ENCODE data around the gene WDR37. TPM values are rescaled to one million over a fixed set of nuclear protein-coding genes. Genes with fewer than 3 reads are reported as not detected.

WDR37 gene
- total RNA-seq, 6 experiments from 2014 or later, result 17.0 to 22.8 (median 18.8) TPM

DNA sequence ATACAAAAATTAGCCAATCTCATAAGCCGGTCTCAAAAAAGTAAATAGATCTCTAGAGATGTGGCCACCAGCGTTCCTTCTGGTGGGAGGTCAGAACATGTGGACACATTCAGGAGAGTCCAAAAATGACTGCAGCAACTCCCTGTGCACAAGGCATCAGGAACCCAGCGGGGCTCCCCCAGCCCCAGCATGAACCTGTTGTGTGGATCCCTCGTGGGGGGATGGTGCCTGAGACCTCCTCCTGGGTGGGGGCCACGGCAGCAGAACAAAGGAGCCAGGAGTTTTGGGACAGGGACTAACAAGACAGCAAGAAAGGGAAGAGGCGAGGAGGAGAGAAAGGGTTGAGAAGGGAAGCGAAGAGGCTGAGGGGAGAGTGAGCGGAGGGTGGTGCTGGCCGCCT lies 121.8 kb downstream of the WDR37 start:
- H3K4me3 Mint-ChIP-seq, result no peak overlapping the region
- TF ChIP-seq CTCF (IDR thresholded peaks at IDR 0.05), result no peak
- DNase-seq, result no peak
- peaks cover 12% of the 10 kb centered on the region for H3K27me3 Mint-ChIP-seq (ENCODE audit: insufficient read depth)
- H3K36me3 Mint-ChIP-seq (ENCODE audit: low read depth), result no peaks in the 10 kb centered on the region
- no peak overlapping the region for H3K27ac Mint-ChIP-seq
- H3K9me3 Mint-ChIP-seq, result peaks cover 7% of the 10 kb centered on the region; the same call in 1 of the 2 replicates
- H3K4me1 Mint-ChIP-seq (ENCODE audit: low read depth), result no peaks in the 10 kb centered on the region

DNA sequence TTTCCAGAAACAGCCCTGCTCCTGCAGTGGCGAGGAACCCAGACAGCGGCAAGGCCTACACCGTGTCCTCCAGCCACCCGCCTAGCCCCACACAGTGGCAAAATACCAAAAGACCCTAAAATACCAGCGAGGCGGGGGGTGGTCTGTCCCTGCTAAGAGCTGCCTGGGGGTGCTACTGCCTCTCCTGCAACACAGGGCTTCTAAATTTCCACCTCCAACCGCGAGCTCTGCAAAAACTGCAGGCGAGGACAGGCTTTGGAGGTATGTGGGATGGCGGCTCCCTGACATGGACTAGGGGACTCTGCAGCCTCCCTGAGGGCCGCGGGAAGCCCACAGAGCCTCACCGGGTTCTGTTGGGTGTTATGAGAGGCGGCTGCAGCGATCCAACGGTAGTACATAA lies 122.3 kb downstream of the WDR37 start:
- Mint-ChIP-seq H3K36me3 (ENCODE audit: low read depth) (no peaks in the 10 kb centered on the region), H3K27me3 (ENCODE audit: insufficient read depth) (peaks cover 15% of the 10 kb centered on the region), H3K4me3 (no peak overlapping the region), H3K27ac (no peak overlapping the region), H3K4me1 (ENCODE audit: low read depth) (no peaks in the 10 kb centered on the region), H3K9me3 (peaks cover 7% of the 10 kb centered on the region; the same call in 1 of the 2 replicates)
- TF ChIP-seq CTCF (IDR thresholded peaks at IDR 0.05), result no peak
- DNase-seq, result no peak

GRCh38 chr10:1179346-1180070 lies 123.3 kb downstream of the WDR37 start:
- peaks cover 7% of the 10 kb centered on the region; the same call in 1 of the 2 replicates for H3K9me3 Mint-ChIP-seq
- no peaks in the 10 kb centered on the region for H3K36me3 Mint-ChIP-seq (ENCODE audit: low read depth)
- H3K27ac Mint-ChIP-seq, result no peak overlapping the region
- TF ChIP-seq CTCF (IDR thresholded peaks at IDR 0.05), result no peak
- H3K27me3 Mint-ChIP-seq (ENCODE audit: insufficient read depth), result peaks cover 19% of the 10 kb centered on the region
- H3K4me3 Mint-ChIP-seq, result no peak overlapping the region
- no peak for DNase-seq
- H3K4me1 Mint-ChIP-seq (ENCODE audit: low read depth), result no peaks in the 10 kb centered on the region

DNA sequence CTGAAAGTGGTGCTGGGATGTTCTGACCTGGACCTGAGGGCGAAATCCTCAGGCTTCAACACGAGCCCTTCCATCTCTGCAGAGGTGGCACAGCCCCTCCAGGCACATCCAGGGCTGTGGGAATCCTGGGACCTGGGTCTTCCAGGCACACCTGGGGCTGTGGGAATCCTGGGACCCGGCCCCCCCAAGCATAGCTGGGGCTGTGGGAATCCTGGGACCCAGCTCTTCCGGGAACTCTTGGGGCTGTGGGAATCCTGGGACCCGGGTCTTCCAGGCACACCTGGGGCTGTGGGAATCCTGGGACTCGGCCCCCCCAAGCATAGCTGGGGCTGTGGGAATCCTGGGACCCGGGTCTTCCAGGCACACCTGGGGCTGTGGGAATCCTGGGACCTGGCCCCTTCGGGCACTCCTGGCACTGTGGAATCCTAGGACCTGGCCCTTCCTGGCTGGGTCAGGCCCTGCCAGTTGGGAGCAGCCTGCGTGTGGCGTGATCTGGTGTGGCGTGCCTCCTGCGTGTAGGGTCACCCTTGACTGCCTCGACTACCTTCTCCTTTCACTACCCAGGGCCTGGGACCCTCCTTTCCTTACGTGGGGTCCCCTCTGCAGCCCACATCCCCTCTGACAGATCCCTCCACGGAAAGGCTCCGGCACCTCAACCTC lies 124.0 kb downstream of the WDR37 start:
- DNase-seq, result no peak
- H3K4me3 Mint-ChIP-seq, result no peak overlapping the region
- no peak for TF ChIP-seq CTCF (IDR thresholded peaks at IDR 0.05)
- peaks cover 19% of the 10 kb centered on the region for H3K27me3 Mint-ChIP-seq (ENCODE audit: insufficient read depth)
- H3K36me3 Mint-ChIP-seq (ENCODE audit: low read depth), result no peaks in the 10 kb centered on the region
- H3K27ac Mint-ChIP-seq, result no peak overlapping the region
- H3K9me3 Mint-ChIP-seq, result peaks cover 7% of the 10 kb centered on the region; the same call in 1 of the 2 replicates
- no peaks in the 10 kb centered on the region for H3K4me1 Mint-ChIP-seq (ENCODE audit: low read depth)

GRCh38 chr10:1180836-1181235 lies 124.7 kb downstream of the WDR37 start:
- H3K9me3 Mint-ChIP-seq, result peaks cover 7% of the 10 kb centered on the region; the same call in 1 of the 2 replicates

More at GRCh38 chr10:1180836-1181235, 124.7 kb downstream of the WDR37 start:
- H3K4me3 Mint-ChIP-seq, result no peak overlapping the region
- TF ChIP-seq CTCF (IDR thresholded peaks at IDR 0.05), result no peak
- H3K27me3 Mint-ChIP-seq (ENCODE audit: insufficient read depth), result peaks cover 19% of the 10 kb centered on the region
- DNase-seq, result no peak
- no peaks in the 10 kb centered on the region for H3K36me3 Mint-ChIP-seq (ENCODE audit: low read depth)
- no peaks in the 10 kb centered on the region for H3K4me1 Mint-ChIP-seq (ENCODE audit: low read depth)
- H3K27ac Mint-ChIP-seq, result no peak overlapping the region

Other genes starting within 250 kb of the WDR37 start
- 10 to 100 TPM; 81.5 to 88.1 (median 83.5) TPM for gene LARP4B, start 124.7 kb upstream of the WDR37 start, total RNA-seq (2021; fragmentation: NEBNext Ultra II Directional; extraction: Animal tissue kit (Norgen Biotek cat#: 25700))
- gene GTPBP4, start 68.0 kb upstream of the WDR37 start, total RNA-seq (2021; fragmentation: NEBNext Ultra II Directional; extraction: Animal tissue kit (Norgen Biotek cat#: 25700)), result 10 to 100 TPM; 60.2 to 80.3 (median 68.3) TPM
- not detected for gene IDI2, start 30.5 kb upstream of the WDR37 start, total RNA-seq (2021; fragmentation: NEBNext Ultra II Directional; extraction: Animal tissue kit (Norgen Biotek cat#: 25700))
- 10 to 100 TPM; 17.5 to 22.8 (median 20.2) TPM for gene IDI1, start 7.3 kb upstream of the WDR37 start, total RNA-seq (2021; fragmentation: NEBNext Ultra II Directional; extraction: Animal tissue kit (Norgen Biotek cat#: 25700))